WERI-Rb-1 (cell line): ENCODE data around the gene RSPH9.

Experiments used
- DNase-seq: peaks from one replicate; pipeline ENCODE4 v3.0.0-alpha.2; 2020
- H3K27ac ChIP-seq: fragments of 250-450 bp; sonication (Bioruptor Pico); 2 replicates; pipeline ENCODE4 v1.5.1; 2020; ENCODE audit warnings: mild to moderate bottlenecking, moderate library complexity
- H3K27me3 ChIP-seq: fragments of 250-450 bp; sonication (Bioruptor Pico); 2 replicates; pipeline ENCODE4 v1.5.1; 2021; ENCODE audit warnings: mild to moderate bottlenecking, low read depth, moderate library complexity; ENCODE audit not compliant: insufficient read depth, severe bottlenecking
- H3K36me3 ChIP-seq: fragments of 250-450 bp; sonication (Bioruptor Pico); 2 replicates; pipeline ENCODE4 v1.5.1; 2020; ENCODE audit warnings: mild to moderate bottlenecking, moderate library complexity
- H3K4me3 ChIP-seq: 2 replicates; pipeline ENCODE4 v1.5.1; 2011; ENCODE audit warnings: low read depth, mild to moderate bottlenecking, control low read depth, low read length
- H3K9me3 ChIP-seq: fragments of 250-450 bp; sonication (Bioruptor Pico); 2 replicates; pipeline ENCODE4 v1.5.1; 2021; ENCODE audit warnings: mild to moderate bottlenecking, moderate library complexity; ENCODE audit not compliant: severe bottlenecking
- TF ChIP-seq, protein P1 (sequence below): IDR thresholded peaks from 2 replicates; pipeline ENCODE4 v1.5.1; 2011; ENCODE audit warnings: low read depth, mild to moderate bottlenecking, control low read depth, inconsistent platforms, low read length

Gene RSPH9

DNA sequence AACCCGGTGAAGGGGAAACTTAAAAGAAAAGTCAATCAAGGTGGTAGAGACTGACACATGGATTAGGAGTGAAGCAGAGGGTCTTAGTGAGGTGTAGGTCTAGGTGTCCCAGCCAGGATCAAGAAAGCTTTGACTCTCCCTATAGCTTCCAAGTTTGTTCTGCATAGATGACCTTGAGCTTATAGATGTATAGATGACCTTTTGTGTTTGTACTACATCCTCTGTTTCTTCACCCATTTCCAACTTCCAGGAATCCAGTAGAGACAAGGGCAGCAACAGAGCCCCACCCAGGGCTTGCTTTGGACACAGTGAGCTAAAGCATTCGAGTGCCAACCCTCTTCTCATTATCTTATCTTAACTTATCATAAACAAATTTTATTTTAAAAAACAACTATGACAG lies 44.6 kb downstream of the RSPH9 start:
- no peaks in the 10 kb centered on the region for H3K27me3 ChIP-seq
- no peak for DNase-seq
- H3K4me3 ChIP-seq = no peak overlapping the region
- H3K9me3 ChIP-seq = no peaks in the 10 kb centered on the region
- H3K27ac ChIP-seq = no peak overlapping the region
- H3K36me3 ChIP-seq = peaks cover 13% of the 10 kb centered on the region
- TF ChIP-seq, protein P1, sequence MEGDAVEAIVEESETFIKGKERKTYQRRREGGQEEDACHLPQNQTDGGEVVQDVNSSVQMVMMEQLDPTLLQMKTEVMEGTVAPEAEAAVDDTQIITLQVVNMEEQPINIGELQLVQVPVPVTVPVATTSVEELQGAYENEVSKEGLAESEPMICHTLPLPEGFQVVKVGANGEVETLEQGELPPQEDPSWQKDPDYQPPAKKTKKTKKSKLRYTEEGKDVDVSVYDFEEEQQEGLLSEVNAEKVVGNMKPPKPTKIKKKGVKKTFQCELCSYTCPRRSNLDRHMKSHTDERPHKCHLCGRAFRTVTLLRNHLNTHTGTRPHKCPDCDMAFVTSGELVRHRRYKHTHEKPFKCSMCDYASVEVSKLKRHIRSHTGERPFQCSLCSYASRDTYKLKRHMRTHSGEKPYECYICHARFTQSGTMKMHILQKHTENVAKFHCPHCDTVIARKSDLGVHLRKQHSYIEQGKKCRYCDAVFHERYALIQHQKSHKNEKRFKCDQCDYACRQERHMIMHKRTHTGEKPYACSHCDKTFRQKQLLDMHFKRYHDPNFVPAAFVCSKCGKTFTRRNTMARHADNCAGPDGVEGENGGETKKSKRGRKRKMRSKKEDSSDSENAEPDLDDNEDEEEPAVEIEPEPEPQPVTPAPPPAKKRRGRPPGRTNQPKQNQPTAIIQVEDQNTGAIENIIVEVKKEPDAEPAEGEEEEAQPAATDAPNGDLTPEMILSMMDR = no peak

DNA sequence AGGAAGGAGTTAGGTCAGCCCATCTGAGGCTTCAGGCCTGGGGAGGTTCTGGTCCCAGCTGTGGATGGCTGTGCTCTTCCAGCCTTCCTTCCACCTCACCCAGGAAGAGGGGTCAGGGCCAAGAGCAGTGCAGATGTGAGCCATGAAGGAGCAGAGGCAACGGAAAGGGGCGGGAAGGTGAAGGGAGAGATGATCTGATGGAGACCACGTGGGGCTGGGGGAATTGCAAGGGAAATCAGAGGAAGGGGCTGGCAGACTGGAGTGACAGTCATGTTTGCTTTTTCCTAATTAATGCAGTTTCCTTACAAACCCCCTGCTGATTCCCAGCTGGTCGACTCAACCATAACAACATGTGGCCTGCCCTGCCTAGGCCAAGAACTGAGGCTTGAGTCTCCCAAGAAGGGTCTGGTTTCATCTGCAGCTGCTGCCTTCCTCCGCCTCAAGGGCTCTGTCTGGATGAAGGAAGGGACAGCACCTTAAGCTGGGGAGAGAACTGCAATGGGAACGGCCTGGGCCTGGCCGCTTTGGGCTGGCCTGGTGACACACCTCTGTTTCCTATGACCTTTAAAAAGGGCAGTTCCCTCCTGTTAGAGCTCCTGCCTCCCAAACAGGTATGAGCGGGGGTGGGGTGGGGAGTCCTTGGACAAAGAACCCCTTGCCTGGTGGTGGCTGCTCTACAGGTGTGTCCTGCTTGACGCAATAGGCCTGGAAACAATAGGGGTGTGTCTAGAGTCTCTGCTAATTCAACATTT lies 50.6 kb downstream of the RSPH9 start:
- no peaks in the 10 kb centered on the region for H3K36me3 ChIP-seq
- DNase-seq = peak; percentile 68
- TF ChIP-seq, protein P1 = no peak
- H3K27me3 ChIP-seq = no peaks in the 10 kb centered on the region
- no peak overlapping the region for H3K4me3 ChIP-seq
- no peaks in the 10 kb centered on the region for H3K9me3 ChIP-seq
- peak overlapping the region; percentile 52 for H3K27ac ChIP-seq

DNA sequence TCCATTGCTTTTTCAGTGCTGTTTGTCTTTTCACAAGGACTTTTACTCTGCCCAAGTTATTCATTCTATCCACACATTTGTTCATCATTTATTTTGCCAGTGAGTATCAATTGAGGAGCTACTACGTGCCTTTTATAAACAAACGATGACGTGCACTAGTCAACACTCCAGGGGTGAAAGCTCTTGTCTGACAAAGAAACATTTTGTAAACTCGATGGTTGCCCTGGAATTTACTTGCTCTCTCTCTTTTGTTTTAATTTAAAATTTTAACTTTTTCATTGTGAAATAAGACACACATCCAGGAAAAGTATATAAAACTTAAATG lies 51.1 kb downstream of the RSPH9 start:
- no peaks in the 10 kb centered on the region for H3K9me3 ChIP-seq
- TF ChIP-seq, protein P1 = no peak
- H3K27me3 ChIP-seq = no peaks in the 10 kb centered on the region
- no peaks in the 10 kb centered on the region for H3K36me3 ChIP-seq
- H3K4me3 ChIP-seq = no peak overlapping the region
- no peak for DNase-seq
- peak overlapping the region; percentile 52 for H3K27ac ChIP-seq

DNA sequence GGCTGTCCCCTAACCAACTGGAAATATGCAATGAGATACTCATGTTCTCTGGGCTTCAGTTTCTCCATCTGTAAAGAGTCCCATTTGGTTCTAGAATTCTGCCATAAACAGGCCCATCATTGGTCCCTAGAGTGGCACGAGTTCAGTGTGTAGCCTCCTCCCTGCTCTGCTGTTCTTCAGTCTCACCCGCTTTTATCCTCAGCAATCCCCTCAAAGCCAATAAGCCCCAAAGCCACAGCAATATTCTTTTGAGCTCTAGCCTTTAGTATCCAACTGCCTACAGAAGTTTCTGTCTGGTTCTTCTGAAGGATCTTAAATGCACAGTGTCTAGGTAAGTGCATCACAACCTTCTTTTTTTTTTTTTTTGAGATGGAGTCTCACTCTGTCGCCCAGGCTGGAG lies 52.6 kb downstream of the RSPH9 start:
- H3K9me3 ChIP-seq = no peaks in the 10 kb centered on the region
- no peaks in the 10 kb centered on the region for H3K36me3 ChIP-seq
- H3K27me3 ChIP-seq = no peaks in the 10 kb centered on the region
- peak; percentile 77 for DNase-seq
- H3K27ac ChIP-seq = peak overlapping the region; percentile 73
- H3K4me3 ChIP-seq = no peak overlapping the region
- TF ChIP-seq, protein P1 = no peak

DNA sequence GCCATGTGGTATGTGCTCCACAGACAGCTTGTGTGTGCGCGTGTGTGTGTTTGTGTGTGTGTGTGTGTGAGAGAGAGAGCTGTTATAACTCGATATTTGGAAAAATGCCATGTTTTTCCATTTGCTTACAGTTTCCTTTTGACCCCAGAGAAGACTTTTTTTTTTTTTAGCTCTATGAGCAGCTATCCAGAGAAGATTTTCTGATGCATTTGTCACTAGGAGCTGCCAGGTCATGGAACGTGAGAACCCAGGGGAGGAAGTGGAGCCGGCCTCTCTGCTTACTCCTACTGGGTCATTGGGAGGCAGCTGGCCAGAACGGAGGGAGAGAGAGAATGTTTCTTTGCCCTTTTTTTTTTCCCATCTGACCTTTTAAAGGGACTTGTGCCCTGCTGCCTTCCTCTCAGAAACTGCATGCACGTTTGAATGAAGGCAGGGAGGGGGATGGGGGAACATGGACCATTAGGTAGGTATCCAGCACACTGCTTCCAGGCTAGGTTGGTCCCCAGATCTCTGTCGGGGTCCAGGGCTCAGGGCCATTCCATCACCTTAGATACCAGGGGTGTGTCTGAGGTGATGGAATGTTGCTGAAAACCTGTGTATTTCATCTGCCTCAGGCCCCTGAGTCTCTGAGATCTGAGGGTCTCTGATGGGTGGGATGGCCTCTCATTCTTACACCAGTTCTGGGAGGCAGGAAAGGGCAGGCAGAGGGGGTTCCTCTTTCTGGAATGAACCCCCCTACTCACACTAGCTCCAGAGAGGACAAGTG lies 53.9 kb downstream of the RSPH9 start:
- DNase-seq = no peak
- no peak overlapping the region for H3K4me3 ChIP-seq
- TF ChIP-seq, protein P1 = no peak
- H3K9me3 ChIP-seq = no peaks in the 10 kb centered on the region
- H3K27me3 ChIP-seq = no peaks in the 10 kb centered on the region
- H3K36me3 ChIP-seq = no peaks in the 10 kb centered on the region
- peak overlapping the region; percentile 73 for H3K27ac ChIP-seq
